Gastrocnemius medialis (tissue), 4 donors: ENCODE data around the gene AMPD1.

Source experiments
- CTCF ChIP-seq, 5 experiments: fragments of 450-650 bp in 3 of 5; fragments of 200-600 bp in 2 of 5; sonication (generic) in 2 of 5; IDR thresholded peaks in 4 of 5; conservative IDR thresholded peaks in 1 of 5; 1 replicate in 4 of 5; 2 replicates in 1 of 5; pipeline ENCODE4 v1.5.1; 2016 to 2019; ENCODE audit warnings: antibody characterized with exemption in 5 of 5, mild to moderate bottlenecking in 3 of 5, moderate library complexity in 3 of 5
- POLR2A ChIP-seq, 2 donors: fragments of 450-650 bp; IDR thresholded peaks; one replicate each; pipeline ENCODE4 v1.6.1; 2017; ENCODE audit warnings: antibody characterized with exemption in 2 of 2, mild to moderate bottlenecking in 2 of 2, moderate library complexity in 2 of 2

GRCh38 chr1:114651893-114652292, 43.5 kb downstream of the AMPD1 start:
- TF ChIP-seq CTCF (IDR thresholded peaks at IDR 0.05 in 4 of 5, conservative IDR thresholded peaks at IDR 0.05 in 1 of 5) (no peak), POLR2A (IDR thresholded peaks at IDR 0.05) (no peak)
